ENCODE results near the gene CHAF1A. TPM values are rescaled to one million over a fixed set of nuclear protein-coding genes. Genes with fewer than 3 reads are reported as not detected.
A peak's percentile ranks its signal among the peaks of the same experiment; 100 is the strongest.

The CHAF1A gene
- total and polyA plus RNA-seq, 2 of the 4 experiments (the other 2 are of a cell fraction), result 12.4 to 22.9 TPM

DNA sequence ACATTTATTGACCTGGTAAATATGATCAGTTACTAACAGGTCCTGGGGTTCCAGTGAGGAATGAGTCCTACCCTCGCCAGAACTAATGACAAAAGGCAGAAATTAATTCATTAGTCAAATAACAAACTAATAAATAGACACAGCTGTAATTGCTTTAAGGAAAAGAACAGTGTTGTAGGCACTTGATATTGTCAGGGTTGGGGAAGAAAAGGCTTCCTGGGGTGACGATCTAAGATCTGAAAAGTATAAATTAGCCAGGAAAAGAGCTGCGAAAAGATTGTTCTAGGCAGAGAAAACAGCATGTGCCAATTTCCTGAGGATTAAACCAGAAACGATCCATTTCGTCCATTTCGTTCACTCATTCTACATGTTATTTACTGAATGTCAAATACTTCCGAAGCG is 670 bp upstream of the CHAF1A start (continued):
- TF ChIP-seq MXI1 (IDR thresholded peaks at IDR 0.05; ENCODE audit: borderline replicate concordance, low read depth, low read length), result no peak

DNA sequence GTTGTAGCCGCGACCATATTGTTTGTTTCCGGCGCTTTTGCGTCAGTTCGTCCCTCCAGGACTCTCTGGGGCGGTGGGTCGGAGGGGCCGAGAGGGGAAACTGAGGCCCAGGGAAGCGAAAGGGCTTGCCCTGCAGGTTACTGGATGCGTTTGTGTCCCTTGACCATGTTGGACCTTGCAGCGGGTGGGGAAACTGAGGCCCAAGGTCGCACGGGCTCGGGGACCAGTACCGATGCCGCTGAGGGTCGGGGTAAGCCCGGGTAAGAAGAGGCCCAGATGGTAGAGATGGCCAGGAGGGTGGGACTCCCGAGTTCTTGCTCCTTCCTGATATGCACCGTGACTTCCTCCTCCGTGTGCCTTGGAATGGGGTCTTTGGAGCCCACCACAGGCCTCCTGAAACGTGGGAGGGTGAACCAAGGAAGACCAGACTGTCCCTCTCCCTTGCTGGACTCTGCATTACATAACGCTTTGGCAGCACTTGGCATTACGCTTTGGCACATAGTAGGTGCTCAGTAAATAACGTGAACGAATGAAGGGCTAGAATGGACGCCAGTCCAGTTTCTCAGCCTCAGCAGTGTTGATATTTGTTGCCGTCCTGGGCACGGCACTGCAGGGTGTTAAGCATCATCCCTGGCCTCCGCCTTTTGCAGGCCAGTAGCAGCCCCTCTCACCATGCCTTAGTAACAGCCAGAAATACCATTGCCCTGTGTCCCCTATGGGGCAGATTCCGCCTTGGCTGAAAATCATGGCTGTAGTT is 743 bp downstream of the CHAF1A start:
- CTCF ChIA-PET, result no interaction called here
- H4K8ac ChIP-seq (ENCODE audit: low read depth in 2 of 2, low read length in 2 of 2), result peak overlapping the region; percentile 20 to 46; a peak in 3 of 4 replicates
- peak overlapping the region; percentile 54; the same call in 1 of the 2 replicates for H3K27ac ChIP-seq (ENCODE audit: insufficient read depth, low read length)
- no TSS peak for BruUV-seq (replicated peaks)
- peak overlapping the region; percentile 50 for H3K23ac ChIP-seq (ENCODE audit: low read depth, low read length)
- no peak overlapping the region for H3K18ac ChIP-seq (ENCODE audit: low read depth, low read length)
- H3K4ac ChIP-seq (ENCODE audit: low read depth, low read length), result peak overlapping the region; percentile 2; the same call in 1 of the 2 replicates
- H3K9me1 ChIP-seq (ENCODE audit: insufficient read depth, low read length), result peaks cover 4% of the 10 kb centered on the region
- H2BK5ac ChIP-seq (ENCODE audit: low read depth, low read length, poor library complexity, severe bottlenecking), result peak overlapping the region; percentile 9
- peaks cover 5% of the 10 kb centered on the region for H3K4me1 ChIP-seq (ENCODE audit: control insufficient read depth, insufficient read depth, low read length)
- no peak for ATAC-seq (ENCODE audit: low read depth)
- peak overlapping the region; percentile 91 for H2AFZ ChIP-seq (replicated peaks; ENCODE audit: low read length, poor library complexity)
- H2AK5ac ChIP-seq (ENCODE audit: low read depth, low read length), result peak overlapping the region; percentile 77
- POLR2A ChIA-PET (ENCODE audit: unreplicated experiment), result no interaction called here
- dilution Hi-C loops (cut with HindIII; ENCODE audit: low sequenced_read_pairs, unreplicated experiment), result no loop called here
- H2AK9ac ChIP-seq (replicated peaks; ENCODE audit: low read depth, low read length, poor library complexity), result peak overlapping the region; percentile 95
- no peak for DNase-seq
- peaks cover 10 to 48% of the 10 kb centered on the region in 2 experiments; a peak in 2 of 4 replicates for H3K79me1 ChIP-seq (ENCODE audit: low read depth in 1 of 2, low read length in 2 of 2)
- H3K27me3 ChIP-seq (ENCODE audit: control insufficient read depth, insufficient read depth, low read length), result no peaks in the 10 kb centered on the region
- peak overlapping the region; percentile 22 for H4K91ac ChIP-seq (ENCODE audit: insufficient read depth, low read depth, low read length)
- 0% methylated on average over 11 of the region's 32 CpGs; no CpG with 5 or more reads in 1 of the 2 experiments for WGBS, 2 experiments (ENCODE audit: extremely low coverage in 2 of 2, insufficient read length in 1 of 2)
- peak overlapping the region; percentile 35 for H3K56ac ChIP-seq (ENCODE audit: extremely low read depth, insufficient read depth, low read length)
- H3K9ac ChIP-seq (ENCODE audit: low read depth, low read length), result peak overlapping the region; percentile 66
- H3K9me3 ChIP-seq (ENCODE audit: control insufficient read depth, insufficient read depth, low read length), result no peaks in the 10 kb centered on the region
- H3K36me3 ChIP-seq (ENCODE audit: control insufficient read depth, insufficient read depth, low read length), result no peaks in the 10 kb centered on the region
- H3K14ac ChIP-seq (replicated peaks; ENCODE audit: low read depth, low read length), result peak overlapping the region; percentile 53; the same call in 1 of the 2 replicates
- 0 out of 3 replicates have a peak overlapping the region, but pooled peaks have one; percentile 7 for H2BK15ac ChIP-seq (ENCODE audit: low read depth, low read length)
- H4K20me1 ChIP-seq (ENCODE audit: insufficient read depth, low read length), result peaks cover 26% of the 10 kb centered on the region
- in situ Hi-C loops (cut with MboI; ENCODE audit: low sequenced_read_pairs), result no loop called here
- peak overlapping the region; percentile 47 for H3K4me3 ChIP-seq (ENCODE audit: insufficient read depth, low read depth, low read length)
- H4K5ac ChIP-seq (ENCODE audit: low read depth, low read length), result peak overlapping the region; percentile 14
- intact Hi-C loops (cut with micrococcal nuclease), result loop anchor here (2.0 kb wide), 1 partner anchor 54 kb away; the partner anchor contains the start of gene UBXN6
- H2BK20ac ChIP-seq (ENCODE audit: low read depth, low read length), result no peak overlapping the region
- no peak overlapping the region for H2BK120ac ChIP-seq (ENCODE audit: low read depth, low read length)
- H3K4me2 ChIP-seq (ENCODE audit: low read depth, low read length), result peak overlapping the region; percentile 96
- TF ChIP-seq FOS (IDR thresholded peaks at IDR 0.05; ENCODE audit: low read depth, low read length) (no peak), NFE2L2 (IDR thresholded peaks at IDR 0.05; ENCODE audit: low read depth, low read length) (no peak), RAD21 (IDR thresholded peaks at IDR 0.05; ENCODE audit: low read length) (no peak), CEBPB (IDR thresholded peaks at IDR 0.05; ENCODE audit: low read depth, low read length) (no peak), CHD1 (IDR thresholded peaks at IDR 0.05; ENCODE audit: low read depth, low read length) (no peak), RCOR1 (IDR thresholded peaks at IDR 0.05; ENCODE audit: insufficient replicate concordance, low read length) (no peak), SMC3 (IDR thresholded peaks at IDR 0.05; ENCODE audit: low read depth, low read length) (no peak), MXI1 (IDR thresholded peaks at IDR 0.05; ENCODE audit: borderline replicate concordance, low read depth, low read length) (no peak), POLR2A (IDR thresholded peaks at IDR 0.05; ENCODE audit: low read depth, low read length) (no peak), MAFK (IDR thresholded peaks at IDR 0.05; ENCODE audit: low read depth, low read length) (no peak)
- TF ChIP-seq, protein P1, sequence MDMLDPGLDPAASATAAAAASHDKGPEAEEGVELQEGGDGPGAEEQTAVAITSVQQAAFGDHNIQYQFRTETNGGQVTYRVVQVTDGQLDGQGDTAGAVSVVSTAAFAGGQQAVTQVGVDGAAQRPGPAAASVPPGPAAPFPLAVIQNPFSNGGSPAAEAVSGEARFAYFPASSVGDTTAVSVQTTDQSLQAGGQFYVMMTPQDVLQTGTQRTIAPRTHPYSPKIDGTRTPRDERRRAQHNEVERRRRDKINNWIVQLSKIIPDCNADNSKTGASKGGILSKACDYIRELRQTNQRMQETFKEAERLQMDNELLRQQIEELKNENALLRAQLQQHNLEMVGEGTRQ (IDR thresholded peaks at IDR 0.05; ENCODE audit: low read depth, low read length), result no peak
- TF ChIP-seq, protein P2, sequence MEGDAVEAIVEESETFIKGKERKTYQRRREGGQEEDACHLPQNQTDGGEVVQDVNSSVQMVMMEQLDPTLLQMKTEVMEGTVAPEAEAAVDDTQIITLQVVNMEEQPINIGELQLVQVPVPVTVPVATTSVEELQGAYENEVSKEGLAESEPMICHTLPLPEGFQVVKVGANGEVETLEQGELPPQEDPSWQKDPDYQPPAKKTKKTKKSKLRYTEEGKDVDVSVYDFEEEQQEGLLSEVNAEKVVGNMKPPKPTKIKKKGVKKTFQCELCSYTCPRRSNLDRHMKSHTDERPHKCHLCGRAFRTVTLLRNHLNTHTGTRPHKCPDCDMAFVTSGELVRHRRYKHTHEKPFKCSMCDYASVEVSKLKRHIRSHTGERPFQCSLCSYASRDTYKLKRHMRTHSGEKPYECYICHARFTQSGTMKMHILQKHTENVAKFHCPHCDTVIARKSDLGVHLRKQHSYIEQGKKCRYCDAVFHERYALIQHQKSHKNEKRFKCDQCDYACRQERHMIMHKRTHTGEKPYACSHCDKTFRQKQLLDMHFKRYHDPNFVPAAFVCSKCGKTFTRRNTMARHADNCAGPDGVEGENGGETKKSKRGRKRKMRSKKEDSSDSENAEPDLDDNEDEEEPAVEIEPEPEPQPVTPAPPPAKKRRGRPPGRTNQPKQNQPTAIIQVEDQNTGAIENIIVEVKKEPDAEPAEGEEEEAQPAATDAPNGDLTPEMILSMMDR (conservative IDR thresholded peaks at IDR 0.05; ENCODE audit: low read depth, low read length), result no peak
